Activated T-cell treated with anti-CD3 and anti-CD28 coated beads, Interleukin-2, amount 50 U/mL, for 24 hours (primary cell): ENCODE data around the gene ITPR1.

ENCODE experiments used
- DNase-seq: peaks from one replicate; pipeline ENCODE4 v3.0.0-alpha.2; 2020
- H3K27ac Mint-ChIP-seq: 2 replicates; pipeline ENCODE4 v1.8.0; 2020; ENCODE audit warnings: mild to moderate bottlenecking, mixed read lengths
- H3K27me3 Mint-ChIP-seq: 2 replicates; pipeline ENCODE4 v1.8.0; 2020; ENCODE audit warnings: mixed read lengths
- H3K36me3 Mint-ChIP-seq: 2 replicates; pipeline ENCODE4 v1.8.0; 2020; ENCODE audit warnings: low read depth, mixed read lengths
- H3K4me1 Mint-ChIP-seq: 2 replicates; pipeline ENCODE4 v1.8.0; 2020; ENCODE audit warnings: low read depth, mixed read lengths
- H3K4me3 Mint-ChIP-seq: 2 replicates; pipeline ENCODE4 v1.8.0; 2020; ENCODE audit warnings: mild to moderate bottlenecking, moderate library complexity, mixed read lengths
- H3K9me3 Mint-ChIP-seq: 2 replicates; pipeline ENCODE4 v1.8.0; 2020; ENCODE audit warnings: mixed read lengths

The ITPR1 gene

DNA sequence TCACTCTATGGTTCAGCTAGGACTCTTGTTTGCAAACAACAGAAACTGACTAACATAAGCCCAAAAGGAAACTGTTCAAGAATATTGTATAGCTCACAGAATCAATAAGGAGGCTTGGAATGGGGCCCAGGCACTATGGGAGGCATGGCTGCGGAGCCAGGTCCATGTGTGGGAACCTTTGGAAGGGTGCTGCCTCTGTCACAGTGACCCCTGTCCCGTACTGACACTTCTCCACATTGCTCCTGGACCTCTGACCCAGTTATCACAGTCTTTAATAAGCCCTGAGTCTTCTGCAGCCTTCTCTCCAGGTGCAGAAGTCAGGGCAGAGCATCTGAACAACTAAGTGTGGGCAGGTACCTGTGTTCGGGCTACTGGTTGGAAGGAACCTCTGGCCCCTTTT is 121.8 kb downstream of the ITPR1 start:
- Mint-ChIP-seq H3K36me3 (peaks cover 4% of the 10 kb centered on the region), H3K9me3 (peaks cover 5% of the 10 kb centered on the region), H3K27me3 (no peaks in the 10 kb centered on the region), H3K27ac (no peak overlapping the region), H3K4me1 (peaks cover 11% of the 10 kb centered on the region), H3K4me3 (no peak overlapping the region)
- DNase-seq = no peak

DNA sequence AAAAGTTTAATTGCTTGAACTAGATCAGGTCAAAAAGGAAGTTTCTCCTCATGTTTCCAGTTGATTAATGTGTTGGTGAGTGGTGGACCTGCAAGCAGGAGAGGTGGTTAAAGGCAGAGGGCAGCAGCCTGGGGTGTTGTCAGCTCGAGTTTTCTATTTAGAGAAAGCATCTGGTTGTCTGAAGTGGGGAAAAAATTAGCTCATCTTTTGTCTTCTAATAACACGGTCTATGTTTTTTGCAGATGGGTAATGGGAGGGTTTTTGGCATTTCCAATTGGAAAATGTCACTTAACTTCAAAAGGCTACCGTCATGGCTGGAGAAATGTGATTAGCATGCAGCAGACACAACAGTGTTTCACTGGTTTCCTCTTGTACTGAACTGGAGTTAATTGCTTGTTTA is 122.6 kb downstream of the ITPR1 start:
- H3K9me3 Mint-ChIP-seq = peaks cover 5% of the 10 kb centered on the region
- H3K4me1 Mint-ChIP-seq = peaks cover 13% of the 10 kb centered on the region
- peaks cover 9% of the 10 kb centered on the region for H3K36me3 Mint-ChIP-seq
- H3K27ac Mint-ChIP-seq = no peak overlapping the region
- H3K27me3 Mint-ChIP-seq = no peaks in the 10 kb centered on the region
- H3K4me3 Mint-ChIP-seq = no peak overlapping the region
- DNase-seq = no peak

DNA sequence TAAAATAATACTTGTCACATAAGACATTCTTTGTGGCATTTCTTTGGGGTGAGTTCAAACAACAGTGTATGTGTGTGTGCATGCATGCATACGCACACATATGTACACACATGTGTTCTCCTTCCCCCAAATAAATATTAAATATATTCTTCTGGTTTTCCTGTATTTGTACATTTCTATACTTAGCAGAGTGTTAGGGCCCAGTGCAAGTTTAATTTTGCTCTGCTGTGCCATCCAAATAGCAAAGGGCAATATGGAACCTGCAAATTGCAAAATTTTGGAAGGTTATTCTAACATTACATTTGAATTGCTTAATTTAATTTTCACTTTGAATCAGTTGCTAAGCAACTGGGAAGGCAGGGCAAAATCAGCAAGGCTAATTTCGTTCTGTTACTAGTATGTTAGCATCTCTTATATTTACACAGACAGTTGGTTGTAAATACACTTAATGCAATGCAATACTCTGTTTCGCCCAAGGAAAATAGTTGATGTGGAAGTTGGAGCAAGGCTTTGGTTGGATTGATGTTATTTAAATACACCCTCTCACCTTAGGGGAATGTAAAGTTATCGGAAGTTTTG is 130.4 kb downstream of the ITPR1 start:
- Mint-ChIP-seq H3K4me3 (no peak overlapping the region), H3K27ac (no peak overlapping the region), H3K27me3 (no peaks in the 10 kb centered on the region), H3K36me3 (peaks cover 18% of the 10 kb centered on the region), H3K9me3 (peaks cover 4% of the 10 kb centered on the region), H3K4me1 (peaks cover 20% of the 10 kb centered on the region)
- no peak for DNase-seq

DNA sequence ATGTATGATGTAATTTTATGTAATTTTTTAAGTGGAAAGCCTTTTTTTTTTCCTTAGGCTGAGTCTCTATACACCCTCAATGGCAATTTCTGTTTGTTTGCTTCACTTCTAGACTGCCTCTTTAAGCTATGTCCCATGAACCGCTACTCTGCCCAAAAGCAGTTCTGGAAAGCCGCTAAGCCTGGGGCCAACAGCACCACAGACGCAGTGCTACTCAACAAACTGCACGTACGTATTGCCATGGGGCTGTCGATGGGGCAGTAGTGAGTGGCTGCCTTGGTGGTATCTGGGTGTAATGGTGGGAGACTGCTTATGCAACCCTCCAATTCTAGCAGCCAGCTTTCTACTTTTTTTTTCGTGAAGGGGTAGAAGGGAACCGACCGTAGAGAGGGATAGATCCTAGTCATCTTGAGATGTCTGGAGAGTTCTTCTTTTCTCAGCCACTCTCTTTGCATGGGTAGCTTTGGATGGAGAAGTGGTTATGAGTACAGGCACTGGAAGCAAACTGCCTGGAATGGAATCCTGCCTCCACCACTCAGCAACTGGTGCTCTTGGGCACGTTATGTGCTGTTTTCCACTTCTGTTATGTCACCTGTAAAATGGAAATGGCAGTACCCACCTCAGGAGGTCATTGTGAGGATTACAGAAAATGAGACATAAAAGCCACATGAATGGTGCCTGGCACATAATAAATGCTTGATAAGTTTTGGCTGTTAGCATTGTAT is 134.7 kb downstream of the ITPR1 start:
- H3K4me3 Mint-ChIP-seq = no peak overlapping the region
- H3K27ac Mint-ChIP-seq = no peak overlapping the region
- no peaks in the 10 kb centered on the region for H3K9me3 Mint-ChIP-seq
- DNase-seq = no peak
- peaks cover 11% of the 10 kb centered on the region for H3K36me3 Mint-ChIP-seq
- H3K4me1 Mint-ChIP-seq = peaks cover 3% of the 10 kb centered on the region
- no peaks in the 10 kb centered on the region for H3K27me3 Mint-ChIP-seq

DNA sequence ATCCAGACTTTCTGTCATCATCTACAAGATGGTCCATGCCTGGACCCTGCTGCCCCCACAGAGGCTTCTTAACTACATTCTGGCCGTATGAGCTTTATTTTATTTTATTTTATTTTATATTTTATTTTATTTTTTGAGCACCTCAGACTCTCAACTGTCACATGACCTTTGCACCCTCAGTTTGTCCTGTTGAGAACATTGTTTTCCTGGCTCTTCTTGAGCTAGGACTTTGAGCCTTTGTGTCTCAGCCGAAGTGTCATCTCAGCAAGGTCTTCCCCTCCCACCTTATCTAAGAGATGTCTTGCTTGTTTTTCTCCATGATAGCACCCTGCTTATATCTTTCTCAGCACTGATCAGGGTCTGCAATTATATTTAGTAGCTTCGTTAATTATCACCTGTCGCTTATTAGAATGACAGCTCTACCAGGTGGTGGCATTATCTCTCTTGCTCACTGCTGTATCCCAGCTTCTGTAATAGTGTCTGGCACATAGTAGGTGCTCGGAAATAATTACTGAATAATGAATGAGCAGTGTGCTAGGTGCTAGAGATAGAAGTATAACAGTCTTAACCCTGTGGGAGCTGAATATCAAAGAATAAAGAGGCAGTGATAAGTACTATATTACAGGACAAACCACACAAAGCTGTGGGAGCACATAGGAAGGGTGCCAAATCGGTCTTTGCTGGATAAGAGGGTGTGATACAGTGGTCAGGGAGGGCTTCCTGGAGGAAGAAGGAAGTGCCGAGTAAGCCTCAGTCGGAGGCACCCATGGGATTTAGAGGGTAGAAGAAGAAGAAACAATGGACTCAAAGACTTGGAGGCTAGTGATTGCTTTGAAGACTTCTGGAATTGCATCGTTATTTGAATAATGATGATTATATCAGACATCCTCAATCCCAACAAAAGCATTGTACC is 136.2 kb downstream of the ITPR1 start:
- H3K4me3 Mint-ChIP-seq = no peak overlapping the region
- H3K27ac Mint-ChIP-seq = peak overlapping the region; percentile 37
- peaks cover 11% of the 10 kb centered on the region for H3K36me3 Mint-ChIP-seq
- no peaks in the 10 kb centered on the region for H3K9me3 Mint-ChIP-seq
- no peaks in the 10 kb centered on the region for H3K27me3 Mint-ChIP-seq
- H3K4me1 Mint-ChIP-seq = peaks cover 10% of the 10 kb centered on the region
- DNase-seq = no peak

DNA sequence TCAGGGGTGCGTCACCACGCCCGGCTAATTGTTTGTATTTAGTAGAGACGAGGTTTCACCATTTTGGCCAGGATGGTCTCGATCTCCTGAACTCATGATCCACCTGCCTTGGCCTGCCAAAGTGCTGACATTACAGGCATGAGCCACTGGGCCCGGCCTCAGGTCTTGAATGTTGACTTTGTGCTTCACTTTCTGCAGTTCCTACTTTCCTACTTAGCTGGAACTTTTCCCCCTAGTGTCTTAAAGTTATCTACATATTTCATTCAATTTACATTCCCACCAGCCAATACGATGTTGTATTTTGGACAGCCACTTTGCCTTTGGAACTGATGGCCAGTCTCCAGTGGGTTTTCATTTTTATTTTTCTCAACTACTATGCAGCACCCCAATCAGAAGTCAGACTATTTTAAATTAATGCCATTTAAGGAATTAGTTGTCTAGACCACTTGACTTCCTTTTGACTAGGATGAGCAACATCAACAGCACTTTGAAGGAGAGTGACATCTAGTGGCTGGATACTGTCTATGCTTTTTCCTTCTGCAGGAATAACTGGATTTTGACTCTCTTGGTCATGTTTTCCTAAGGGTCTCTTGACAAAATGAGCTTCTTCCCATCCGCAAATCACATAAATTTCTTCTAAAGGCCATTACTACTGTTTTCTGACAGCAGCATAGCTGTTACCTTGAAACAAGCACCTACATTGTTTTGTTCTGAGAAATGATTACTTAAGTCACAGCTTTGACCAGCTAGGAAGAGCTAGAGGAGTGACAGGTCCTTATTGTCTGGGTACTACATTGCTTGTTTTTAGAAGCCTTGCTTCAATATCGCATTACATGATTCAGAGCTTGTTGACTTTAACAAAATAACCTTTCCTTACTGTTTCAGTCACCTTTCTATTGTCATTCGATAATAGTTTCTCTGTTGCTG is 140.2 kb downstream of the ITPR1 start:
- H3K27me3 Mint-ChIP-seq = no peaks in the 10 kb centered on the region
- H3K27ac Mint-ChIP-seq = peak overlapping the region; percentile 61
- H3K36me3 Mint-ChIP-seq = peaks cover 11% of the 10 kb centered on the region
- H3K4me1 Mint-ChIP-seq = peaks cover 7% of the 10 kb centered on the region
- no peaks in the 10 kb centered on the region for H3K9me3 Mint-ChIP-seq
- no peak for DNase-seq
- no peak overlapping the region for H3K4me3 Mint-ChIP-seq

DNA sequence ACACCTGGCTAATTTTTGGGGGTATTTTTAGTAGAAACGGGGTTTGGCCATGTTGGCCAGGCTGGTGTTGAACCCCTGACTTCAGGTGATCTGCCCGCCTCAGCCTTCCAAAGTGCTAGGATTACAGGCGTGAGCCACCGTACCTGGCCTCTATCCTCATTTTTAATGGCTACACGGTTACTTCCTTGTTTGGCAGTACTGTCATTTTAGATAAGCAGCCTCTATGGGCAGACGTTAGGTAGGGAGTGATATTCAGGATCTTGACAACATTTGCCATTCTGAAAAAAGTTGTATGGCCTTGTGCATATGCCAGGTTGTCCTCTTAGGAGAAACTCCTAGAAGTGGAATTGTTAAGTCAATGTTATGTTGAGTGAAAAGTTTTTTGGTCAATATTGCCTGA is 141.7 kb downstream of the ITPR1 start:
- no peak for DNase-seq
- Mint-ChIP-seq H3K4me1 (peaks cover 7% of the 10 kb centered on the region), H3K4me3 (no peak overlapping the region), H3K9me3 (no peaks in the 10 kb centered on the region), H3K27me3 (no peaks in the 10 kb centered on the region), H3K27ac (peak overlapping the region; percentile 8), H3K36me3 (peaks cover 11% of the 10 kb centered on the region)

DNA sequence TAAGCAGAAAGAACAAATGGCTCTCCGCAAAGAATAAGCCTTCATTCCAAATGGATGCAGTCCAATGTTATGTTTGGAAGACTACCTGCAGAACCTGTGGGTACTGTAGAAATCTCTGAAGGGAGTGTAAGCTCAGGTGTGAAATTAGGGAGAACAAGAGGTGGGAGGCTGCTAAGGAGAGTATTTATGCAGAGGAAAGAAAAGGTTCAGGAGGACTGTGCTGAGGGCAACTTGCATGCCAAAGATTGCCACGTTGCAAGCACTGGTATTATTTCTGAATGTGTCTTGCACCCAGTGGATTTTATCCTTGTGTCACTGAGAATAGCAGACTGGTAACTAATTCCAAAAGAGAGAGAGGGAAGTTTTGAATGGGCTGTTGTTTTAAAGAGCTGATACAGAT is 144.1 kb downstream of the ITPR1 start:
- H3K27ac Mint-ChIP-seq = no peak overlapping the region
- no peaks in the 10 kb centered on the region for H3K9me3 Mint-ChIP-seq
- DNase-seq = no peak

DNA sequence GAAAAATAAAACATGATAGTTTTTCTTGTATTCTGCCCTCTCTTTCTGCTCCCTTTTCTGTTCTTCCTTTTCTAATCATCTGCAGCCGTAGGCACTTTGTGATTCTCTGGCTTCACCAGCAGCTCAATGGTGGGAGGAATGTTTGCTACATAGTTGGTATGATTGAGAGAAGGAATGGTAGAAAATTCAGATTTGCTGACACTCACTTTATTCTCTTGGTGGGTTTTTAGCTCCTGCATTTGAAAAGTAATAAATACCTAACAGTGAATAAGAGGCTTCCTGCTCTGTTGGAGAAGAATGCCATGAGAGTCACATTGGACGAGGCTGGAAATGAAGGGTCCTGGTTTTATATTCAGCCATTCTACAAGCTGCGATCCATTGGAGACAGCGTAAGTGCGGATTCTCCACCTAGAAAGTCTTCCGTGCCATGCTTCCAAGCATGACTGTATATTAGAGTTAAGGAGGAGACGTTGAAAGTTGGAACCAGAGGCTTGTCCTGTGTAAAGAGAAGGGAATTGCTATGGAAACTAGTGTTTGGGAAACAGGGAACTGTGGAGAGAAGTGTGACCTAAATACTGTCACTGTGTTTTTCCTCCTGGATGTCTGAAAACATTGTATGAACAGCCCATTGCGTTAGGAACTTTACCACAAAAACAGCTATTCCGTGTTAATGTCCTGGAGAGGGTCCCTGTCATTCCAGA is 148.9 kb downstream of the ITPR1 start:
- DNase-seq = no peak
- H3K27ac Mint-ChIP-seq = no peak overlapping the region
- H3K4me1 Mint-ChIP-seq = peaks cover 17% of the 10 kb centered on the region
- no peaks in the 10 kb centered on the region for H3K9me3 Mint-ChIP-seq
- no peak overlapping the region for H3K4me3 Mint-ChIP-seq
- H3K27me3 Mint-ChIP-seq = no peaks in the 10 kb centered on the region
- peaks cover 70% of the 10 kb centered on the region for H3K36me3 Mint-ChIP-seq

More for the DNA sequence above, 144.1 kb downstream of the ITPR1 start:
- peaks cover 7% of the 10 kb centered on the region for H3K4me1 Mint-ChIP-seq
- H3K27me3 Mint-ChIP-seq = no peaks in the 10 kb centered on the region
- peaks cover 33% of the 10 kb centered on the region for H3K36me3 Mint-ChIP-seq
- H3K4me3 Mint-ChIP-seq = no peak overlapping the region

DNA sequence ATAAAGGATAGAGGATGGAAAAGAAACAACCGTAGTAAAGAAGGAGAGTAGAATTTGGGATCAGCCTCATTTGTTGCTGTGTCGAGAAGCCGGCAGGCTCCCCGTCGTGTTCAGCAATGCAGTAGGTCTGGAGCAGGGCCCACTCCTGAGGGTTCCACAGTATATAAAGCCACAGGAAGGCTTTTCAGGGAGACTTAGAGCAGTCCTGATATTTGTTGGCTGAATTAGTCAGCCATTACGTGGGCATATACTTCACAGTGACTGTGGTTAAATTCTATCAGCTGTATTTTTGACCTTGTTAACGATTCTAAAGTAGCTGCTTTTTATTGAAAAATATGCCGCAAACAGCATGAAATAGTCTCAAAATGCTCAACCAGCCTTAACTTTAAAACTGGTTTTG is 149.5 kb downstream of the ITPR1 start:
- Mint-ChIP-seq H3K4me1 (peaks cover 17% of the 10 kb centered on the region), H3K9me3 (no peaks in the 10 kb centered on the region), H3K4me3 (no peak overlapping the region), H3K27ac (no peak overlapping the region), H3K27me3 (no peaks in the 10 kb centered on the region), H3K36me3 (peaks cover 76% of the 10 kb centered on the region)
- DNase-seq = no peak

DNA sequence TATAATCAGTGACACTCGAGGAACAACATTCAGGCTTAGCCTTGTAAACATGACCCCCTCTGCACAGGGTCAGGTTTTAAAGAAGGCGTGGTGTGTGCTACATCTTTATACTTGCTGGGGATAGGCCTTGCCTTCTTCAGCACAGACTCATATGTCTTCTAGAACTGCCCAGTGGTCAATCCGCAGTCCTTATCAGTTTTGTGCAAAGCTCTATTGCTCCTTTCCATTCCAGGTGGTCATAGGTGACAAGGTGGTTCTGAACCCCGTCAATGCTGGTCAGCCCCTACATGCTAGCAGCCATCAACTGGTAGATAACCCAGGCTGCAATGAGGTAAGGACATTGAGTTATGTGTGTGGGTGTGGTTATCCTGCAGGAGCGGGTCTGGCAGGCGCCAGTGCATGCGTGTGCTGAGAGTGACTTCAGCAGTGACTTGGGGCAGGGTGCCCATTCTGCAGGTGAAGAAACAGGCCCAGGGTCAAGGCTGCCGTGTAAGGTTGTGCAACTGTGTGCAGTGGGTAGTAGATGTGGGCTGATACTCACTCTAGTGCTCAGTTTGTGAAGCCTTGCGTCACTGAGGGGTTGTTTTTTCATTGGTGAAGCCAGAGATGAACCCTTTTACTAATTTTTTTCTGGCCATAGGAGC is 150.9 kb downstream of the ITPR1 start:
- Mint-ChIP-seq H3K27me3 (no peaks in the 10 kb centered on the region), H3K27ac (peak overlapping the region; percentile 11), H3K4me1 (peaks cover 17% of the 10 kb centered on the region), H3K9me3 (no peaks in the 10 kb centered on the region), H3K36me3 (peaks cover 88% of the 10 kb centered on the region), H3K4me3 (no peak overlapping the region)
- DNase-seq = no peak

DNA sequence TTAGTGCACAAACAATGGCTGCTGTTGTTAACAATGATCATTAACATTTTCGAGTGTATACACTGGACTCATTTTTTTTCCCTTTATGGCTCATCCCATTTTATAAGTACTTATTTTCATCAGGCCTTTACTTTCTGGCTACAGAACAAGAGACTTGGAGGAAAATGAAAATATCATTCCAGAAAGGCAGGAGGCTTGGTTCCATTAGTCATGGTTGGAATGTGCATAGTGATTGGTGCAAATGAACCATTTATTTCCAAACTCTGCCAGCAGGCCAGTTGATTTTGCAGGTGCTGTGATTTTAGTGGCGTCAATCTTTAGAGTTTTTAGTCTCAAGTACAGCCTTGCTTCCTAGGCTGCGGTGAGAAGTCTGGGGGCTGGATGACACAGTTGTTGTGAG is 151.8 kb downstream of the ITPR1 start:
- no peaks in the 10 kb centered on the region for H3K9me3 Mint-ChIP-seq
- no peaks in the 10 kb centered on the region for H3K27me3 Mint-ChIP-seq
- peaks cover 17% of the 10 kb centered on the region for H3K4me1 Mint-ChIP-seq
- no peak for DNase-seq
- H3K27ac Mint-ChIP-seq = no peak overlapping the region
- no peak overlapping the region for H3K4me3 Mint-ChIP-seq
- H3K36me3 Mint-ChIP-seq = peaks cover 89% of the 10 kb centered on the region

DNA sequence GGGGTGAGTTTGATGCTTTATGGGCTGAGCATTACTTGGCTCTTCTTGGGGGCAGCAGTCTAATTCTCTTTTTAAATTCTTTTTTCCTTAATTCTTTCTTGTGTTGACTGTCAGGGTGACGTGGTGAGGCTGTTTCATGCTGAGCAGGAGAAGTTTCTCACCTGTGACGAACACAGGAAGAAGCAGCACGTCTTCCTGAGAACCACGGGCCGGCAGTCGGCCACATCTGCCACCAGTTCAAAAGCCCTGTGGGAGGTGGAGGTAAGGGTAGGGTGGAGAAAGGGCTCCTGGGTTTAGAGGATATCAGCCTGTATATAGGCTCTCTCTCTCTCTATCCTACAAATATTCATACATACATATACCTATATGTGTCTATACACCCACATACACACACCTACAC is 152.3 kb downstream of the ITPR1 start:
- Mint-ChIP-seq H3K4me3 (no peak overlapping the region), H3K27ac (no peak overlapping the region), H3K9me3 (no peaks in the 10 kb centered on the region), H3K36me3 (peaks cover 89% of the 10 kb centered on the region), H3K4me1 (peaks cover 17% of the 10 kb centered on the region), H3K27me3 (no peaks in the 10 kb centered on the region)
- no peak for DNase-seq
